A549 (cell line): ENCODE results near the gene PDGFA.

Source experiments
- CBX8 ChIP-seq: fragments of 200-600 bp; sonication (generic); IDR thresholded peaks from 2 replicates; pipeline ENCODE4 v1.6.1; 2016
- CTCF ChIP-seq: fragments of >200 bp; sonication (Bioruptor Twin); formaldehyde crosslinking; IDR thresholded peaks from 3 replicates; pipeline ENCODE4 v1.5.1; 2016
- HDAC2 ChIP-seq: fragments of 200-600 bp; sonication (generic); IDR thresholded peaks from 2 replicates; pipeline ENCODE4 v1.6.1; 2016
- KDM1A ChIP-seq: fragments of 200-600 bp; sonication (generic); IDR thresholded peaks from 2 replicates; pipeline ENCODE4 v1.6.1; 2016; ENCODE audit warnings: low read depth, mild to moderate bottlenecking
- KDM5A ChIP-seq: fragments of 200-600 bp; sonication (generic); IDR thresholded peaks from 2 replicates; pipeline ENCODE4 v1.6.1; 2016; ENCODE audit warnings: antibody characterized with exemption, mild to moderate bottlenecking
- NFE2L2 ChIP-seq: fragments of 150-350 bp; conservative IDR thresholded peaks from 2 replicates; pipeline ENCODE4 v1.6.1; 2014; ENCODE audit warnings: low read length
- POLR2A ChIP-seq: IDR thresholded peaks from 2 replicates; pipeline ENCODE4 v1.6.1; 2012; ENCODE audit warnings: mild to moderate bottlenecking, low read length
- RAD21 ChIP-seq, 2 experiments: fragments of >200 bp in 1 of 2; sonication (Bioruptor Twin) in 1 of 2; formaldehyde crosslinking in 1 of 2; IDR thresholded peaks in 1 of 2; conservative IDR thresholded peaks in 1 of 2; 2 replicates in 1 of 2; 3 replicates in 1 of 2; pipeline ENCODE4 v1.6.1; 2012 to 2018; ENCODE audit warnings: inconsistent platforms in 1 of 2
- RNF2 ChIP-seq: fragments of 200-600 bp; sonication (generic); IDR thresholded peaks from 2 replicates; pipeline ENCODE4 v1.6.1; 2016; ENCODE audit warnings: low read depth, mild to moderate bottlenecking, antibody characterized with exemption, moderate library complexity, borderline replicate concordance
- TF ChIP-seq, protein P1 (sequence below): fragments of 450-650 bp; IDR thresholded peaks from 2 replicates; pipeline ENCODE4 v1.6.1; 2014; ENCODE audit warnings: antibody characterized with exemption

- TF ChIP-seq, protein P1, sequence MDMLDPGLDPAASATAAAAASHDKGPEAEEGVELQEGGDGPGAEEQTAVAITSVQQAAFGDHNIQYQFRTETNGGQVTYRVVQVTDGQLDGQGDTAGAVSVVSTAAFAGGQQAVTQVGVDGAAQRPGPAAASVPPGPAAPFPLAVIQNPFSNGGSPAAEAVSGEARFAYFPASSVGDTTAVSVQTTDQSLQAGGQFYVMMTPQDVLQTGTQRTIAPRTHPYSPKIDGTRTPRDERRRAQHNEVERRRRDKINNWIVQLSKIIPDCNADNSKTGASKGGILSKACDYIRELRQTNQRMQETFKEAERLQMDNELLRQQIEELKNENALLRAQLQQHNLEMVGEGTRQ = no peak
- TF ChIP-seq NFE2L2 = no peak
- no peak for TF ChIP-seq POLR2A
- no peak for TF ChIP-seq KDM5A
- no peak for TF ChIP-seq RNF2
- TF ChIP-seq CTCF = no peak
- no peak for TF ChIP-seq CBX8
- TF ChIP-seq HDAC2 = no peak
- no peak for TF ChIP-seq RAD21 (conservative IDR thresholded peaks at IDR 0.05 in 1 of 2, IDR thresholded peaks at IDR 0.05 in 1 of 2)
- no peak for TF ChIP-seq KDM1A
Measured at GRCh38 chr7:452226-452751, 67.4 kb downstream of the PDGFA start.
